Aorta (tissue), 5 donors: ENCODE measurements around the gene CUL1. TPM values are rescaled to one million over a fixed set of nuclear protein-coding genes. Genes with fewer than 3 reads are reported as not detected.

Experiments used
- ATAC-seq: fragments of 200-7000 bp; cut with Tn5 transposase; one replicate; pipeline ENCODE4 v1.9.1; 2022; ENCODE audit warnings: moderate library complexity; ENCODE audit not compliant: low FRiP score
- DNase-seq, 2 donors: peaks; one replicate each; pipeline ENCODE4 v3.0.0-alpha.2; 2020
- H3K27ac ChIP-seq, 2 donors: one replicate each; pipeline ENCODE4 v1.5.1; 2013; ENCODE audit warnings: low read length in 2 of 2, mild to moderate bottlenecking in 2 of 2, moderate library complexity in 2 of 2, control low read depth in 1 of 2, inconsistent platforms in 1 of 2, low read depth in 1 of 2
- H3K27me3 ChIP-seq, 2 donors: one replicate each; pipeline ENCODE4 v1.6.1; 2013; ENCODE audit warnings: control low read depth in 1 of 2, low read length in 1 of 2, mild to moderate bottlenecking in 1 of 2, moderate library complexity in 1 of 2; ENCODE audit not compliant: insufficient read depth in 2 of 2, control insufficient read depth in 1 of 2
- H3K36me3 ChIP-seq, 2 donors: one replicate each; pipeline ENCODE4 v1.6.1; 2013; ENCODE audit warnings: control low read depth in 1 of 2, low read length in 1 of 2, mild to moderate bottlenecking in 1 of 2; ENCODE audit not compliant: insufficient read depth in 2 of 2, control insufficient read depth in 1 of 2
- H3K4me1 ChIP-seq, 2 donors: one replicate each; pipeline ENCODE4 v1.6.1; 2013; ENCODE audit warnings: low read length in 2 of 2, control low read depth in 1 of 2, mild to moderate bottlenecking in 1 of 2, moderate library complexity in 1 of 2; ENCODE audit not compliant: insufficient read depth in 2 of 2, control insufficient read depth in 1 of 2
- H3K4me3 ChIP-seq, 2 donors: one replicate each; pipeline ENCODE4 v1.5.1; 2013; ENCODE audit warnings: low read length in 2 of 2, control low read depth in 1 of 2, mild to moderate bottlenecking in 1 of 2
- H3K9me3 ChIP-seq: one replicate; pipeline ENCODE4 v1.6.1; 2013; ENCODE audit warnings: mild to moderate bottlenecking, low read length; ENCODE audit not compliant: control insufficient read depth
- WGBS, 2 donors: extraction: QIAGEN DNeasy Blood & Tissue Kit; methylation state at CpG; one replicate each; pipeline ENCODE4 v1.1.7; 2013; 5-methylcytosine and 5-hydroxymethylcytosine counted together
- intact Hi-C, 2 donors: fragments of 100-400 bp; cut with DNase I; formaldehyde crosslinking; loops; one replicate each; pipeline versions ENCODE4 v1.14.2 to v1.15.0; 2022
- polyA plus RNA-seq, 2 donors: library from polyadenylated mRNA; stranded (reverse); fragments of 200-250 nt; gene quantifications; one replicate each; pipeline ENCODE4 v1.2.3, GENCODE V29; 2013
- total RNA-seq, 2 donors: library from RNA; stranded (reverse); fragmentation: NEBNext Ultra II Directional; extraction: Animal tissue kit (Norgen Biotek cat#: 25700); gene quantifications; one replicate each; pipeline ENCODE4 v1.2.1, GENCODE V29; 2021
- donor health status: healthy with polysubstance abuse.
- donor health status: Bipolar disorder and iron deficiency.
- donor health status: DM: no; HTN: no; CAD: no.
- donor health status: DM: no; HTN: no; CAD: no.
- donor health status: DM: yes; HTN: yes; CAD: no.

The CUL1 gene
- total and polyA plus RNA-seq, 4 donors = 24.5 to 49.7 (median 39.1) TPM

DNA sequence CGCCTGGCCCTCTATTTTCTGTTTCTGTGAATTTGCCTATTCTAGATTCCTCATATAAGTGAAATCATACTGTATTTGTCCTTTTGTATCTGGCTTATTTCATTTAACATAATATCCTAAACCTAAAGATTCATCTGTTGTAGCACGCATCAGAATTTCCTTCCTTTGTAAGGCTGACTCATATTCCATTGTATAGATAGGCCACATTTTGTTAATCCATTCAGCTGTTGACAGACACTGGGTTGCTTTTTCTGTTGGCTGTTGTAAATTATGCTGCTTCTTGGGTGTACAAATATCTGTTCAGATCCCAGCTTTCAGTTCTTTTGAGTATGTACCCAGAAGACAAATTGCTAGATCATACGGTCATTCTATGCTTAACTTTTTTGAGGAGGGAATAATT, 28.8 kb upstream of the CUL1 start:
- peaks cover under 1% of the 10 kb centered on the region for H3K9me3 ChIP-seq
- H3K36me3 ChIP-seq = no peaks in the 10 kb centered on the region
- H3K4me1 ChIP-seq = no peaks in the 10 kb centered on the region
- 93 to 94% methylated on average over 3 of the region's 3 CpGs for WGBS, 2 donors
- no peak overlapping the region for H3K27ac ChIP-seq
- H3K27me3 ChIP-seq = no peaks in the 10 kb centered on the region
- intact Hi-C loops = no loop called here
- ATAC-seq = no peak
- H3K4me3 ChIP-seq = no peak overlapping the region
- no peak for DNase-seq

DNA sequence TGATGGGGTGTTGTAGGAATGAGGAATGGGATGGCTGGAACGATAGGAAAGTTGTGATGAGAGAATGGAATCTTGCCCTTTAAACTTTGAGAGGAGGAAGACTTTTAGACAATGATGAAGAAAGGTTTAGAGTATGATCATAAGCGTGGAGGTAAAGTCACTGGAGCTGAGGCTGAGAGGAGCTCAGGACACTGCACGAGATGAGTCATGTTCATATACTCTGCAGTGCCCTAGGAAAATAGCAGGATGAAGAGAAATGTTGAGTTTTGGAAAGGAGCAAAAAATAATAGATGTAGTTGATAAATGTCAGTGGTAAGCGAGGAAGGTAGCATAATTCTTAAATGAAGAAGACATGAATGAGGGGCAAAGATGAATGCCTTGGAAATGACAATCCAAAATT, 28.3 kb upstream of the CUL1 start:
- 87 to 91% methylated on average over 4 of the region's 4 CpGs for WGBS, 2 donors
- Histone ChIP-seq H3K4me3 (no peak overlapping the region), H3K4me1 (no peaks in the 10 kb centered on the region), H3K27me3 (no peaks in the 10 kb centered on the region), H3K9me3 (peaks cover 1% of the 10 kb centered on the region), H3K27ac (no peak overlapping the region), H3K36me3 (no peaks in the 10 kb centered on the region)
- intact Hi-C loops = no loop called here
- DNase-seq (no peak), ATAC-seq (no peak)

GRCh38 chr7:148670807-148671206, 27.9 kb upstream of the CUL1 start:
- Histone ChIP-seq H3K27ac (no peak overlapping the region), H3K4me1 (no peaks in the 10 kb centered on the region), H3K36me3 (no peaks in the 10 kb centered on the region), H3K4me3 (no peak overlapping the region), H3K27me3 (no peaks in the 10 kb centered on the region), H3K9me3 (peaks cover 1% of the 10 kb centered on the region)
- WGBS, 2 donors = 83 to 86% methylated on average over 4 of the region's 4 CpGs
- ATAC-seq (no peak), DNase-seq (no peak)
- intact Hi-C loops = no loop called here

- DNase-seq (no peak), ATAC-seq (no peak)
- no peaks in the 10 kb centered on the region for H3K4me1 ChIP-seq
- intact Hi-C loops = no loop called here
- WGBS, 2 donors = 88 to 100% methylated on average over 2 of the region's 2 CpGs
- H3K9me3 ChIP-seq = peaks cover 1% of the 10 kb centered on the region
- no peaks in the 10 kb centered on the region for H3K27me3 ChIP-seq
- H3K27ac ChIP-seq = no peak overlapping the region
- no peak overlapping the region for H3K4me3 ChIP-seq
- H3K36me3 ChIP-seq = no peaks in the 10 kb centered on the region
Observed at GRCh38 chr7:148672041-148672440, 26.7 kb upstream of the CUL1 start.

- H3K36me3 ChIP-seq = no peaks in the 10 kb centered on the region
- intact Hi-C loops = no loop called here
- ATAC-seq (no peak), DNase-seq (no peak)
- no peak overlapping the region for H3K27ac ChIP-seq
- 92 to 93% methylated on average over 5 of the region's 5 CpGs for WGBS, 2 donors
- peaks cover 1% of the 10 kb centered on the region for H3K9me3 ChIP-seq
- no peak overlapping the region for H3K4me3 ChIP-seq
- no peaks in the 10 kb centered on the region for H3K27me3 ChIP-seq
- H3K4me1 ChIP-seq = no peaks in the 10 kb centered on the region
Observed at GRCh38 chr7:148674689-148675088, 24.0 kb upstream of the CUL1 start.

DNA sequence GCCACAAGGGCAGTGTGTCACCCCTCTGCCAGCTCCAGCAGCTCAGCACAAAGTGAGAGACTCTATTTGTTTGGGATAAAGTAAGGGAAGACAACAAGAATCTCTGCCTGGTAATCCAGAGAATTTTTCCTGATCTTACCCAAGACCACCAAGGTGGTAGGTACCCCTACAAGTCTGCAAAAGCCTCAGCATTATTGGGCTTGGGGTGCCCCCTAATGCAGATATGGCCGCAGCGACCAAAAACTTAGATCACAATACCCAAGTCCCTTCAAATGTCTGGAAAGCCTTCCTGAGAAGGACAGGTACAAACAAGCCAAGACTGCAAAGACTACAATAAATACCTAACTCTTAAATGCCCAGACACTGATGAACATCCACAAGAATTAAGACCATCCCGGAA, 22.4 kb upstream of the CUL1 start:
- no peaks in the 10 kb centered on the region for H3K4me1 ChIP-seq
- peaks cover 1% of the 10 kb centered on the region for H3K9me3 ChIP-seq
- H3K27me3 ChIP-seq = no peaks in the 10 kb centered on the region
- no peak for DNase-seq
- no peak for ATAC-seq
- no peaks in the 10 kb centered on the region for H3K36me3 ChIP-seq
- WGBS, 2 donors = 96 to 97% methylated on average over 3 of the region's 3 CpGs
- no peak overlapping the region for H3K4me3 ChIP-seq
- intact Hi-C loops = no loop called here
- no peak overlapping the region for H3K27ac ChIP-seq

DNA sequence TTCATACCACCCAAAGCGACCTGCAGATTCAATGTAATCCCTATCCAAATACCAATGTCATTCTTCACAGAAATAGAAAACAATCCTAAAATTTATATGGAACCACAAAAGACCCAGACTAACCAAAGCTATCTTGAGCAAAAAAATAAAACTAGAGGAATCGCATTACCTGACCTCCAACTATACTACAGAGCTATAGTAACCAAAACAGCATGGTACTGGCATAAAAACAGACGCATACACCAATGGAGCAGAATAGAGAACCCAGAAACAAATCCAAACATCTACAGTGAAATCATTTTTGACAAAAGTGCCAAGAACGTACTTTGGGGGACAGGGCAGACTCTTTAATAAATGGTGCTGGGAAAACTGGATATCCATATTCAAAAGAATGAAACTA, 16.9 kb upstream of the CUL1 start:
- Histone ChIP-seq H3K9me3 (no peaks in the 10 kb centered on the region), H3K4me3 (no peak overlapping the region), H3K27ac (no peak overlapping the region), H3K36me3 (no peaks in the 10 kb centered on the region), H3K27me3 (no peaks in the 10 kb centered on the region), H3K4me1 (no peaks in the 10 kb centered on the region)
- ATAC-seq (no peak), DNase-seq (no peak)
- intact Hi-C loops = no loop called here
- WGBS, 2 donors = 89 to 95% methylated on average over 4 of the region's 4 CpGs

DNA sequence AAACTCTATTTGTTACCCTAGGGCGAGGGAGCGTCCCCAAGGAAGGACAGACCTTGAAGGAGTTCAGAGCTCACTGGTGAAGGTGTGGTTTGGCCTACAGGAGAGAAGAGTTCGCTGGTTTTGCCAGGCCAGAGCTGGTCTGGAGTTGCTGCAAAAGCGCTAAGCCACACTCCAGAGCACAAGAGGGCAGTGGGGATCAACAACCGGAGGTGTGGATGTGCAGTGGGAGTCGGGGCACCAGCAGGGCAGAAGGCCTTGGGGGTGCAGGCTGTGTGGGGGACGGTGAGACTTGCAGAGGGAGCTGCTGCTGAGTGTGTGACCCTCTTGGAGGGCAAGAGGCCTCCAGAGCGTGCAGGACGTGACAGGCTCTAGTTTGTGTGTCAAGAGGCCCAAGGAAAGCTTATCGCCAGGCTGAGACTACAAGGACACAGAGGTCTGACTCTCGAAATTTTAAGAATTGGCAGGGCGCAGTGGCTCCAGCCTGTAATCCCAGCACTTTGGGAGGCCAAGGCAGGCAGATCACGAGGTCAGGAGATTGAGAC, 14.3 kb upstream of the CUL1 start:
- no peaks in the 10 kb centered on the region for H3K9me3 ChIP-seq
- WGBS, 2 donors = 93 to 96% methylated on average over 13 of the region's 13 CpGs
- H3K27ac ChIP-seq = no peak overlapping the region
- no peak overlapping the region for H3K4me3 ChIP-seq
- DNase-seq = no peak
- ATAC-seq = no peak
- intact Hi-C loops = no loop called here
- H3K36me3 ChIP-seq = no peaks in the 10 kb centered on the region
- no peaks in the 10 kb centered on the region for H3K4me1 ChIP-seq
- no peaks in the 10 kb centered on the region for H3K27me3 ChIP-seq

DNA sequence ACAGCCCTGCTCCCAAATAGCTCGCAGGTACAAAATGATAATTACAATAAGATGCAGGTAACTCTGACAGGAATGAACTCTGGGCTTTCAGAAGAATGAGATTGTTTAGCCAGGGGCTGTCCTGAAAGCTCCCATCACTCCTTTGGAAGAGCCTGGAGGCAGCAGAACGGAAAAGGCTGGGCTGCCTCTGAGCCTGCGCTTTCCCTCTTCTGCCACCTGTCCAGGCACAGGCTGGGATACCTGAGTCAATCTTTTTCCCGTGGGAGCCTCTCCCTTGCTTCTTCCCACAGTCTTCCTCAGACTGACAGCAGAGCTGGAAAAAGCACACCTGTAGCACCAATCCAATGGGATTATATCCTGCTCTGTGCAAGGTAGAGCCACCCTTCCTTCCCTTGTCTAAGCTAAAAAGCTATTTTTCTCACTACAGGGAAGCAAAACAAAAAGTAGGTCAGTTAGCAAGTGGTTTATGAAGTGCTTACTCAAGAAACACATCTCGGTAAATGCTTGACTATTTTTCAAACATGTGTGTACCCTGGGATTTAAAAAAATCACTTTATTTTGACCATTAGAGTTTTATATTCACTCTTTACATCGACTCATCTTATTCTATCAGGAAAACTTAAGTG, 12.3 kb upstream of the CUL1 start:
- ATAC-seq (no peak), DNase-seq (no peak)
- intact Hi-C loops = no loop called here
- no peak overlapping the region for H3K4me3 ChIP-seq
- 82 to 88% methylated on average over 6 of the region's 6 CpGs for WGBS, 2 donors
- no peaks in the 10 kb centered on the region for H3K36me3 ChIP-seq
- no peaks in the 10 kb centered on the region for H3K27me3 ChIP-seq
- H3K4me1 ChIP-seq = no peaks in the 10 kb centered on the region
- no peaks in the 10 kb centered on the region for H3K9me3 ChIP-seq
- H3K27ac ChIP-seq = no peak overlapping the region
